ENCODE measurements around the gene MRPL44. TPM values are rescaled to one million over a fixed set of nuclear protein-coding genes. Genes with fewer than 3 reads are reported as not detected.

The MRPL44 gene
- total RNA-seq, 1 donor = 69.6 TPM

DNA sequence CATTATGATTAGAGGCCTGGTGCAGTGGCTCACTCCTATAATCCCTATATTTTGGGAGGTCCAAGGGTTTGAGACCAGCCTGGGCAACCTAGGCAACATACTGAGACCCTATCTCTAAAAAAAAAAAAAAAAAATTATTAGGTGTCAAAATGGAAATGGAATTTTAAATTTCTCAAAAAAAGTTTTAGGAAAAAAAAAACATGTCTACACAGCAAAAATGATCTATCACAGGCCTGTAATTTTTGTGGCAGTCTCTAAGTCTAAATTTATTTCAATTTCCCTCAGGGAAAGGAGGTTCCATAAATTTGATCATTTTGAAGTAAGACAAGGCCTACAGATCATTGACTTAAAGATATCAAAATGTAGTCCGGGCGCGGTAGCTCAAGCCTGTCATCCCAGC is 16.3 kb downstream of the MRPL44 start:
- Histone ChIP-seq H3K4me1 (ENCODE audit: insufficient read depth, low read length) (no peaks in the 10 kb centered on the region), H3K27me3 (ENCODE audit: insufficient read depth, low read length) (no peaks in the 10 kb centered on the region), H3K4me3 (ENCODE audit: low read length) (no peak overlapping the region), H3K9me3 (ENCODE audit: low read depth, low read length) (no peaks in the 10 kb centered on the region)

DNA sequence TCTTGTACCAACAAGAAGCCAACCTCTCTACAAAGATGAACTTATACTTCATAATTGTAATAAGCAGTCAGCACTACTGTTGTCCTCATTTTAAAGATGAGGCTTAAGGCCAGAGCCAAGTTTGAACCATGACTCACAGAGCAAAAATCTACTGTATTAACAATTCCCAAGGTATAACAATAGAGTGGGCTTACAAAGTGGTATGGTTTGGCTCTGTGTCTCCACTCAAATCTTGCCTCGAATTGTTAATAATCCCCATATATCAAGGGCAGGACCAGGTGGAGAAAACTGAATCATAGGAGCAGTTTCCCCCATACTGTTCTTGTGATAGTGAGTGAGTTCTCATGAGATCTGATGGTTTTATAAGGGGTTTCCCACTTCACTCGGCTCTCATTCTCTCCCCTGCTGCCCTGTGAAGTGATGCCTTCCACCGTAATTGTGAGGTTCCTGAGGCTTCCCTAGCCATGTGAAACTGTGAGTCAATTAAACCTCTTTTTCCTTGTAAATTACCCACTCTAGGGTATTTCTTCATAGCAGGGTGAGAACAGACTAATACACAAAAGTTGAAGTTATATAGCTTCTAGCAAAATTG is 19.5 kb downstream of the MRPL44 start:
- Histone ChIP-seq H3K9me3 (ENCODE audit: low read depth, low read length) (no peaks in the 10 kb centered on the region), H3K4me3 (ENCODE audit: low read length) (no peak overlapping the region), H3K4me1 (ENCODE audit: insufficient read depth, low read length) (no peaks in the 10 kb centered on the region), H3K27me3 (ENCODE audit: insufficient read depth, low read length) (no peaks in the 10 kb centered on the region)

DNA sequence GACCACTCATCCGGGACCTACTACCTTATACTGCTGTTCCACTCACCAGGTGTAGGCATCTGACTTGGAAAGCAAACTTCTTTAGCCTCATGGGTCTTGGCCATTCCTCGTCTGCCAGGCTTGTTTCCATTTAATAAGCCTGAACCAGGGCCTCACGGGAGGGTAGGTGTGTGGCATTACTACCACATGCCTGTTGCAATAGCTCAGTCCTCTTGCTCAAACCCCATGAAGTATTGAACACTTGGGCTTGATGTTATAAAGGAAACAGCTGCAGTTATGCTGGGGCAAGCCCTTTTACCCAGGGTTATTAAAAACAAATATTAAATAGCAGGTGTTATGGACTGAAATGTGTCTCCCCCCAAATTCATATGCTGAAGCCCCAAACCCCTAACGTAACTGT is 21.2 kb downstream of the MRPL44 start:
- Histone ChIP-seq H3K4me3 (ENCODE audit: low read length) (no peak overlapping the region), H3K9me3 (ENCODE audit: low read depth, low read length) (no peaks in the 10 kb centered on the region), H3K4me1 (ENCODE audit: insufficient read depth, low read length) (no peaks in the 10 kb centered on the region), H3K27me3 (ENCODE audit: insufficient read depth, low read length) (no peaks in the 10 kb centered on the region)

DNA sequence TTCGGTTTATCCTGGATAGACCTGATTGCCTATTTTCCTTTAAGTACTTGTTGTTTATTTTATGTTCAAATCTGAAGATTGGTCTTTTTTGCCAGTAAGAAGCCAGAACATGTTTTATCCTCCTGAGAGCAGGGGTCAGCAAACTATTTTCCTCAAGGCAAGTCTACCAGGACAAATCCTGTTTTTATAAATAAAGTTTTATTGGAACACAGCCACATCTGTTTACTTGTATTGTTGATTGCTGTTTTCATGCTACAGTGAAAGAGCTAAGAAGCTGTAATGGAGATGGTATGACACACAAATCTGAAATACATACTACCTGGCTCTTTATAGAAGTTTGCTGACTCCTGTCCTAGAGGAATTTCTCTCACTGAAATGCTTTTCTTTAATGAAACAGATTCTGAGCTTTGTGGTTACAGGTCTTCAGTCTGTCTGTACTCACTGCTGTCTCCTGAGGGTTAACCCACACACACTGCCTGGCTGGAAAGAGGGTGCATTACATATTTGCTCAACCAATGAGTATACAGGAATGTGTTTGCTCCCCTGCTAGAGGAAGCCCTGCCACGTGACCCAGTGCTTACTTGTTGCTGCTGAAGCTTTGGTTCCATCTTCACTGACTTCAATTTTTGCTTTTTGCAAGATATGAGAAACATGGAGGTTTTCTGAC is 22.6 kb downstream of the MRPL44 start:
- no peaks in the 10 kb centered on the region for H3K27me3 ChIP-seq (ENCODE audit: insufficient read depth, low read length)
- H3K4me1 ChIP-seq (ENCODE audit: insufficient read depth, low read length) = no peaks in the 10 kb centered on the region
- H3K9me3 ChIP-seq (ENCODE audit: low read depth, low read length) = no peaks in the 10 kb centered on the region
- no peak overlapping the region for H3K4me3 ChIP-seq (ENCODE audit: low read length)

DNA sequence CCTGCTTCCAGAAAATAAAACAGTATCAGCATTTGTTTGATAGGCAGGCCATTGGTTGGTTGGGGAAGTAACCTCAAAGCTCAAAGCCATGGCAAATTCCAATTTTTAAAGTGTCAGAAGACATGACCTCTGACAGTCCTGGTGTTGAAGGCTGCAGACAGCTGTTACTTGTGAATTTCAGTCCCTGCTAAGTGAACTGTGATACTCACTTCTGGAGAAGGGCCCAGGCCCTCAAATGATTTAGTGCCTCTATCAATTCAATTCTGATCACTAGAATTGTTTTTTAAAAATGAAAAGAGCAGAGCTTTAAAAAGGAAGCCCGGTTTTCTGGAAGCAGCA is 23.1 kb downstream of the MRPL44 start:
- H3K27me3 ChIP-seq (ENCODE audit: insufficient read depth, low read length) = no peaks in the 10 kb centered on the region
- H3K4me3 ChIP-seq (ENCODE audit: low read length) = no peak overlapping the region
- H3K9me3 ChIP-seq (ENCODE audit: low read depth, low read length) = no peaks in the 10 kb centered on the region
- no peaks in the 10 kb centered on the region for H3K4me1 ChIP-seq (ENCODE audit: insufficient read depth, low read length)

DNA sequence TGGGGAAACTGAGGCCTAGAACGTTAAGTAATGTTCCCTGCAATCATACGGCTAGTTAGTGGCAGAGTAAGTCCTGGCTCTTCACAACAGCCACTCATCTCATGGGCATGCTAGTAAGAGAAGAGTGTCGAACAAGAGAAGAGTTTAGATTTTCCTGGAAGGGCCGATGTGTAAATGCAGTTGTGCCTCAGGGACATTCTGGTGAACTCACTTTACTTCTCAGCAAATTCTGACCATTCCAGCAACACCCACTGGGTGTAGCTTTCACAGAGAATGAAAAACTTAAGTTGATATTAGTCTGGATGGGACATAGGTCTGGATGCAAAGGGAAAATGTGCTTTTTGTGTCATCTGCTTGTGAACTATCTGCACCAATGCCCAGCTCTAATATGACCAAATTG is 23.5 kb downstream of the MRPL44 start:
- no peak overlapping the region for H3K4me3 ChIP-seq (ENCODE audit: low read length)
- no peaks in the 10 kb centered on the region for H3K4me1 ChIP-seq (ENCODE audit: insufficient read depth, low read length)
- no peaks in the 10 kb centered on the region for H3K9me3 ChIP-seq (ENCODE audit: low read depth, low read length)
- no peaks in the 10 kb centered on the region for H3K27me3 ChIP-seq (ENCODE audit: insufficient read depth, low read length)

DNA sequence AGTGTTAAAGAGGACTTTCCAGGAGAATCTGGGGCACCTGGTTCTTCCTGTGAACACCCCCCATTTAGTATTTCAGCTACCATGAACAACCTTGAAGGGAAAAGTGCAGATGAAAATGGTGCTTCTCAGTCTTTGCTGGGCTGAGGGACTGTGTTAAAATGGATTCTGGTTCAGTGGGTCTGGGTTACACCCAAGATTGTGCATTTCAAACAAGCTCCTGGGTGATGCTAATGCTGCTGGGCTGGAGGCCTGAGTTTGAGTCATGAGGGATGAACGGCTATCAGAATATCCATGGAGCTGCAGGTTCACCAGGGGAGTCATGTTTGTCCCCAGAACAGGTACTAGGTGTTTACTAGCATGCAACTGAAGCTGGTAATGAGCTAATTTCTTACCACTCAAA is 24.0 kb downstream of the MRPL44 start:
- Histone ChIP-seq H3K27me3 (ENCODE audit: insufficient read depth, low read length) (no peaks in the 10 kb centered on the region), H3K4me3 (ENCODE audit: low read length) (no peak overlapping the region), H3K9me3 (ENCODE audit: low read depth, low read length) (no peaks in the 10 kb centered on the region), H3K4me1 (ENCODE audit: insufficient read depth, low read length) (no peaks in the 10 kb centered on the region)

DNA sequence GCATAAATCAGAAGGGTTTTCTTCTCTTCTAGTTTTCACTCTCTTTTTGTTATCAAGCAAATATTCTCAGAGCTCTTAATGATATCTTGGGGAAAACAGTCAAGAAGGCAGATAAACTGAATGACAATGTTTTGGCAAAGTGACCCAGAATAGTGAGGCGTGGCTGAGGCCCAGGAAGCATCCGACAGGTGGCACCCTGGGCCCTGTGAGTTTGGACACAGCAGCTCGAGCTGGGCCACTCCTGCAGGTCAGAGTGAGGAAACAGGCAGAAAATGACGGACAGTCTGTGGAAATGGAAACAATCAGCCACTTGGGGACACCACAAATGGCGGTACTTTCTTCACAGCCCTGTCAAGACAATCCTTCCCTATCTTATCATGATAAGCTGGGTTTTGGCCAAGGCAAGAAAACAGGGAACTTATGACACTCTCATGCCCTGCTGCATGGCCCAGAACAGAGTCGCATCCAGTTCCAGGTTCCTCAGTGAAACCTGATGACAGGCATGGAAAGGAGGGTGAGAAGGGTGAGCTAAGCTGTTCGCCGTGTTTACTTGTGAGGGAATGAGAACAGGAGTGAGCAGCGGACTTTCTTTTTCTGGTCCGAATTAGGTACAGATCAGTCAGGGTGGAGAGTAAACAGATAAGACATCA is 32.1 kb downstream of the MRPL44 start:
- Histone ChIP-seq H3K4me1 (ENCODE audit: insufficient read depth, low read length) (no peaks in the 10 kb centered on the region), H3K9me3 (ENCODE audit: low read depth, low read length) (no peaks in the 10 kb centered on the region), H3K4me3 (ENCODE audit: low read length) (no peak overlapping the region), H3K27me3 (ENCODE audit: insufficient read depth, low read length) (no peaks in the 10 kb centered on the region)

DNA sequence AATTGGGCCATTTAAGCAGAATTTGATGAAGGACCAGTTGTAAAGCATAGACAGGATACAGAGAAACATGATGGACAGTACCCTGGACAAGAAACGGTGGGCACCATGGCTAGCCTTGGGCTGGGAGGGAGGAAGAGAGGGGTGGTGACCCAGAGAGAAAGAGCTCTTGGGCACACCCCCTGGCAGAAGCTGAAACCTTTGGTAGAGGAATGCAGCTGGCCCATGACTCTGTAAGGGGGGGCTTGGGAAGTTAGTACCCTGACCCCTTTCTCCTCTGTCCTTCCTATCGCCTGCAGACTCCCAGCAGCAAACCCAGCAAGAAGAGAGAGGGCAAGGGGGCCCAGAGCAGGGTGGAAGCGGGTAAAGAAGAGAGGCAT is 32.6 kb downstream of the MRPL44 start:
- H3K4me1 ChIP-seq (ENCODE audit: insufficient read depth, low read length) = no peaks in the 10 kb centered on the region
- no peak overlapping the region for H3K4me3 ChIP-seq (ENCODE audit: low read length)
- H3K9me3 ChIP-seq (ENCODE audit: low read depth, low read length) = no peaks in the 10 kb centered on the region
- H3K27me3 ChIP-seq (ENCODE audit: insufficient read depth, low read length) = no peaks in the 10 kb centered on the region

DNA sequence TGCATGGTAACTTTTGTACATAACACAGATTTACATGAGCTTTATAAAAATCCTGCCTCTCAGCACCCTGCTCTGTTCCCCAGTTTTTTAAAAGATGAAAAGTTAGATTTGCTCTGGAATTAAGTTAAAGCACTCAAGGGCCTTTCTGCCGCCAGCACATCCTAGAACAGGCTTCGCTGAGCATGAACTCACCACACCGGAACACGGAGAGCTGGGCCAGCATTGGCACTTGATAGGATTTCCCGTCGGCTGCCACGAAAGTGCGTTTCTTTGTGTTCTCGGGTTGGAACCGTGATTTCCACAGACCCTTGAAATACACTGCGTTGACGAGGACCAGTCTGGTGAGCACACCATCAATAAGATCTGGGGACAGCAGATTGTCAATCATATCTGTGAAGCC is 34.3 kb downstream of the MRPL44 start:
- H3K27me3 ChIP-seq (ENCODE audit: insufficient read depth, low read length) = no peaks in the 10 kb centered on the region
- H3K4me3 ChIP-seq (ENCODE audit: low read length) = no peak overlapping the region
- no peaks in the 10 kb centered on the region for H3K9me3 ChIP-seq (ENCODE audit: low read depth, low read length)
- no peaks in the 10 kb centered on the region for H3K4me1 ChIP-seq (ENCODE audit: insufficient read depth, low read length)

DNA sequence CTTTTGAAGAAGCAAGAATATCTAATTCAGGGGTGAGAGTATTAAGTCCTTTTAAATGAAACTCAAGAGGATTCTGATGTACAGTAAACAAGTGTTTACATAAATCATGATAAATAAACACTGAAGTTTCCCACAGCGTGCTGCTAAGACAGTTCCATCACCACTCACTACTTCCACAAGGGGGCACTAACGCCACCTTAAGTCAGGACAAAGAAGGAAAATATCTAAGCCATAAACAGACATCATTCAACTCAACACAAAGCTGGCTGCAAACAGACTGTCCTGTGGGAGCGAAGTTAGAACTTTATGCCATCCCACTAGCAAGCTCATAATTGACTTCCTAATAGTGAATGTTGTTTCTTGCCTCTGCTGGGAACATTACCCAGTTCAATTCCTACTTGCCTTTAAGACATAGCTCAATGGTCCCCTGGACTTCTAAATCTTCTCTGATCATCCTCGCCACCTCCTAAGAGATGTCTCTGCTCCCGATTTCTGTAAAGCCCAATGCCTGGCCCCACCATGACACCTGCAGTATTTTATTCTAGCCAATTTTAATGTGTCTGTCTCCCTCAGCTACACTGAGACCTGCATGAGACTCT is 36.5 kb downstream of the MRPL44 start:
- Histone ChIP-seq H3K9me3 (ENCODE audit: low read depth, low read length) (no peaks in the 10 kb centered on the region), H3K4me1 (ENCODE audit: insufficient read depth, low read length) (no peaks in the 10 kb centered on the region), H3K27me3 (ENCODE audit: insufficient read depth, low read length) (no peaks in the 10 kb centered on the region), H3K4me3 (ENCODE audit: low read length) (no peak overlapping the region)

DNA sequence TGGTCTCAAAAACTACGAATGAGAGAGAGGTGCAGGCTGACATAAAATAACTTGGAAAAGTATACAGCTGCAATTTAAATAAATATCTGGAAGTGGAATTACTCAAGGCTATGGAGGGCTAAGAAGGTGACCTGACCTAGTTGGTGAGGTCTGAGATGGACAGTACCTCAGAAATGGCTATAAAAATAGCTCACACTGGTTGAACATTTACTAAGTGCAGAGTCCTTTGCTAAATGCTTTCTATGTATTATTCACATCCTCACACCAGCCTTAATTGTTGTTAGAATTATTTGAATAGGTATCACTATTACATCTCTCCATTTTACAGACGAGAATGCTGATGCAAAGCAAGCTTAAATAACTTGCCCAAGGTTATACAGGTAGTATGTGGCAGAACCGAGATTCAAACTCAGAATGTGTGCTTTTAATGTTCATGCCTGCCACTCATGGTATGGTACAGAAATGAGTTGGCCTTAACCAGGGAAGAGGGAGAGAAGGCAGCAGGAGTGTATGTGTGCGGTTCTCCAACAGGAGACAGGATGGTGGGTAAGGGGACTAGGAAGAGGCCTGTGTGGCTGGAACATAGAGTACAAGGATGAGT is 37.4 kb downstream of the MRPL44 start:
- H3K27me3 ChIP-seq (ENCODE audit: insufficient read depth, low read length) = no peaks in the 10 kb centered on the region
- H3K4me3 ChIP-seq (ENCODE audit: low read length) = no peak overlapping the region
- H3K9me3 ChIP-seq (ENCODE audit: low read depth, low read length) = no peaks in the 10 kb centered on the region
- H3K4me1 ChIP-seq (ENCODE audit: insufficient read depth, low read length) = no peaks in the 10 kb centered on the region

DNA sequence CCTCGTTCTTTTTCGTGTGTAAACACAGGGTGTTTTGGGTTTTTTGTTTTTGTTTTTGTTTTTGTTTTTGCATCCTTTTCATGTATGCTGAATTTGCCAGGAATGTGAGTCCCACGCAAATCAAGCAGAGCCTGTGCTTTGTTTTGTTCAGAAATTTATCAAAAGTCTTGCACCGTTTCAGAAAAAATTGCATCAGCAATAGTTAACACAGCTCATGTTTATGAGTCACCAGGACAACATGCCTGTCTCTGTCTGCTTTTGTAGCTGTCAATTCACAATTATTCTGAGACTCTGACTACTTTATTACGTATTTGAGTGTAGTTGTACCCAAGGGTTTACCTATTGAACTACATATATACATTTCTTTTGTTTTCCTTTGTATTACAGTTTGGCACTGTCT is 38.3 kb downstream of the MRPL44 start:
- H3K9me3 ChIP-seq (ENCODE audit: low read depth, low read length) = no peaks in the 10 kb centered on the region
- H3K27me3 ChIP-seq (ENCODE audit: insufficient read depth, low read length) = no peaks in the 10 kb centered on the region
- H3K4me1 ChIP-seq (ENCODE audit: insufficient read depth, low read length) = no peaks in the 10 kb centered on the region
- no peak overlapping the region for H3K4me3 ChIP-seq (ENCODE audit: low read length)

DNA sequence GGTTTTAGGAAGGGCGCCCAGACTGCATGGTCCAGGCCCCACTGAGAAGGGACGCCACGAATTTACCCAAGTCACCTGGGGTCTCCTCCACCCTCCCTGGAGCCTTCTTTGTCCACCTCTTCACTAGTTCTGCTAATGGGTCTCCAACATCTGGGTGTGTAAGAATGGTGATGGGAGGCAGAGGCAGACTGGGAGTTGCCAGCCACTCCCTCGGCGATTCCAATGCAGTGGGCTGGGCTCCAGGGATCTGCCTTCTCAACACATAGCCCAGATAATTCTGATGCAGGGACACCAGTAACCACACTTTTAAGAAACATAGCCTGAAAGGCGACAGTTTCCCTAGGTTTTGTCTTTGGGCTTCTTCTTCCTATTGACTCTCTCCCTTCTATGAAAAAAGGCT is 39.1 kb downstream of the MRPL44 start:
- Histone ChIP-seq H3K27me3 (ENCODE audit: insufficient read depth, low read length) (no peaks in the 10 kb centered on the region), H3K9me3 (ENCODE audit: low read depth, low read length) (no peaks in the 10 kb centered on the region), H3K4me3 (ENCODE audit: low read length) (no peak overlapping the region), H3K4me1 (ENCODE audit: insufficient read depth, low read length) (no peaks in the 10 kb centered on the region)

DNA sequence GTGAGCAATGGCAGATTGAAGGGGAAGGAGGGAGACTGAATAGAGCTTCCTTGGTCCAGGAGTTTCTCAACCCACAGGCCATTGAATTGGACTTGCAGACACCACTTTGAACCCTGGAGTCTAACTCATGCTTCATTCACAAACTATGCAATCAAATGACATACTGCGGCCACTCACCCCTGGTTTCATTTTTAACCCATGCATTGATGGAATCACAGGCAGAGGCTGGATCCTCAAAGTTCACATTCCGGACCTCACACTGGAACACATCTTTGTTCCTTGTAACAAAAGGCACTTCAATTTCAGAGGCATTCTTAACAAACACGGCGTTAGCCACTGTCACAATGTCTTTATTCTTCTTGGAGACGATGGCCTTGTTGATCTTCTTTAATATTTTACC is 40.7 kb downstream of the MRPL44 start:
- H3K4me1 ChIP-seq (ENCODE audit: insufficient read depth, low read length) = no peaks in the 10 kb centered on the region
- no peak overlapping the region for H3K4me3 ChIP-seq (ENCODE audit: low read length)
- H3K9me3 ChIP-seq (ENCODE audit: low read depth, low read length) = no peaks in the 10 kb centered on the region
- H3K27me3 ChIP-seq (ENCODE audit: insufficient read depth, low read length) = no peaks in the 10 kb centered on the region
